Activated CD8-positive, alpha-beta memory T cell treated with anti-CD3 and anti-CD28 coated beads, Interleukin-2, amount 50 U/mL, for 24 hours (primary cell): ENCODE results near the gene ADCY4.

Experiments used
- DNase-seq: peaks from one replicate; pipeline ENCODE4 v3.0.0-alpha.2; 2020; ENCODE audit errors: extremely low read depth

The ADCY4 gene

DNA sequence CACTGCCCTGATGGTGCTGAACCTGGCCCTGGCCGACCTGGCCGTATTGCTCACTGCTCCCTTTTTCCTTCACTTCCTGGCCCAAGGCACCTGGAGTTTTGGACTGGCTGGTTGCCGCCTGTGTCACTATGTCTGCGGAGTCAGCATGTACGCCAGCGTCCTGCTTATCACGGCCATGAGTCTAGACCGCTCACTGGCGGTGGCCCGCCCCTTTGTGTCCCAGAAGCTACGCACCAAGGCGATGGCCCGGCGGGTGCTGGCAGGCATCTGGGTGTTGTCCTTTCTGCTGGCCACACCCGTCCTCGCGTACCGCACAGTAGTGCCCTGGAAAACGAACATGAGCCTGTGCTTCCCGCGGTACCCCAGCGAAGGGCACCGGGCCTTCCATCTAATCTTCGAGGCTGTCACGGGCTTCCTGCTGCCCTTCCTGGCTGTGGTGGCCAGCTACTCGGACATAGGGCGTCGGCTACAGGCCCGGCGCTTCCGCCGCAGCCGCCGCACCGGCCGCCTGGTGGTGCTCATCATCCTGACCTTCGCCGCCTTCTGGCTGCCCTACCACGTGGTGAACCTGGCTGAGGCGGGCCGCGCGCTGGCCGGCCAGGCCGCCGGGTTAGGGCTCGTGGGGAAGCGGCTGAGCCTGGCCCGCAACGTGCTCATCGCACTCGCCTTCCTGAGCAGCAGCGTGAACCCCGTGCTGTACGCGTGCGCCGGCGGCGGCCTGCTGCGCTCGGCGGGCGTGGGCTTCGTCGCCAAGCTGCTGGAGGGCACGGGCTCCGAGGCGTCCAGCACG, 18.9 kb downstream of the ADCY4 start:
- DNase-seq, result no peak

GRCh38 chr14:24315243-24315806, 19.5 kb downstream of the ADCY4 start:
- DNase-seq, result no peak

DNA sequence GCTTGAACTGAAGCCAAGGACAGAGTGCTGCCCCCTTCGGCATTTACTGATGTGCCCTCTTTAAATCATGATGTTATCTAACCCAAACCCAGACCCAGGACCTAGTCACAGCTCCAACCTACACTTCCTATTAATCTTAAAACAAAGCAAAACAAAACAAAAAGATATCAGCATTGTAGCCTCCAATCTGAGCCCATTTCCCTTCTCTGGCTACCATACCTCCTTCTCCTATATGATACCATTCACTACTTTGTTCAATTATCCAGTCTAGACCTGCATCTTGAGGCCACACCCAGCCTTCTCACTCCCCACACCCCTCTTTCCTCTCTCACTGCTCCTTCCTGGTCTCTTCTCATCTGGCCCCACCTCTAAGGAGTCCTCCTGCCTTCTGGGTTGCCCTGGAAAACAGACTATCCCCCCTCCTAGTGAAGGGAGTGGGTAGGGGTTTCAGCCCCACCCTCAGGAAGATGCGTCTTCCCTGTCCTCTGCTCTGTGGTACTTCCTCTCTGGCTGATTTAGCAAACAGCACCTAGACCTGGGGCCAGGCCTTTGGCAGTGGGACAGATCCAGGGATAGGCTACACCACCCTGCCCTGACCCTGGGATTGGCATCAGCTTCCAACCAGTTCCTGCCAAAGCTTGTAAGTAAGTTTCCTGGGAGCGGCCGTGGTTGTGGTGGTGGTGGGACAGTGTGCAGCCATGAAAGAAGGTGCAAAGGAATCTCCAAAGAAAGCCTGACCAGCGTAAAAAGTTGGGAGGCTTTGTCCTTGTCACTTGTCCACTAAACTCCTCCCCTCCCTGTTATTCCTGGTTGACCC, 20.3 kb downstream of the ADCY4 start:
- DNase-seq, result no peak

- no peak for DNase-seq
These were observed 21.0 kb downstream of the ADCY4 start for GRCh38 chr14:24313913-24314312.

DNA sequence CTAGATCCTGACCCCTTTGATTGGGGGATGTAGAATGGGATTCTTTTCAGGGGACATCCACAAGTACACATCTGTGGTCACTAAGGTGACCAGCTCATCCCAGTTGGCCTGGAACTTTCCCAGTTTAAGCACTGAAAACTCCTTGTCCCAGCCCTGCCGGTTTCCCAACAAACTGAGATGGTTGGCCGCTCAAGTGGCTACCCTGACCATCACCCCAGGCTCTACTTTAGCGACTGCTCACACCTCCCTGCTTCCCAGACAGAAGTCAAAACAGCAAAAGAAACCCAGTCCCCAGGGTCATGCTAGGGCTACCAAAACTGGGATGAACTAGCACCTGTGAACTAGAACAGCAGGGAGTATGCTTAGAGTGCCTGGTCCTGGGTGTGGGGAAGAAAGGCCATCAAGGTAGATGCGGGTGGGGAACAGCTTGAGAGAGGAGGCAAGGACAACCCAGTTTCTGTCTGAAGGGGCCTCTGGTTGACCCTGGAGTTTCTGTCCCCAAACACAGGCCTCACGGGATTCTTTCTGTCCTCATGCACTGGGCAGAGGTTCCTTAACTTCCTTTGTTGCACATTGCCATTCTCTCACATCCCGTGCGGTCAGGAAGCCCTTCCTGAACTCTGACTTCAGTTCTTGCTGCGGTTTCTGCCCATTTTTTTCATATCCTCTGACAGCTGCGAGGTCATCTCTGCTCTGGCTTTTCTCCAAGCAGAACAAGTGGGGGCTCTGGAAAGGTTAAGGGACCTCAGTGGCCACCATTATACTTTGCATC, 21.9 kb downstream of the ADCY4 start:
- no peak for DNase-seq

DNA sequence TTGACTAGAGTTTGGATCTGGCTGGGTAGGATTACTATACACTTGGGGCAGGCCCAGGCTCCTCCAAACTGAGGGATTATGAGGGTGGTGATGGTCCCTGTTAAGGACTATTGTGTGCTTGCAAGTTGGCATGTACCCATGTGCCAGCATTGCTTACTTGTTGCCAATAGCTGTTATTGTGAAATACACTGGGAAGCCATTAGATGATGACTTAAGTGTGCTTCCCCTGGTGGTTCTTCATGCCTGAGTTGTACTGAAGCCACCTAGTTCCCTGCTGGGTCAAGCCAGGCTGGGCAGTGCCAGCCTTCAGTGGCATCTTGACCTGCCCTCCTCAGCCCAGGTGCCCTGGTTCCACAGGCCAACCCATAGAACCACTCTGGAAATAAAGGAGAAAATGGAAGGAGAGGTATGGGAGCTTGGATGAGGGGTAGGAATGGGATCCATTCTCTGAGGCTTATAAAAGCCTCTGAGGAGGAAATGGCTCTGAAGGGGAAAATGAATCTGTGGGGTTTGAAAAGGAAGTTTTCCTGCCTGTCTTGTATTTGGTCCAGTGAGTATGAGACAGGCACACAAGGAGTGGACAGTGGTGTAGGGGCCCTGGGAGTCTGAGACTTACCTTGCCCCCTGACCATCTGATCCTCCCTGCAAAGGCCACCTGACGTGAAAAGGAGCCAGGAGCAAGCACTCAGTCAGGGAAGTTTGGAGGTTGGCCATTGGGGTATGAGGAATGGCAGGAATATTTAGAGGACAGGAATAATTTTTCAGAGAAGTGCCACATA, 22.8 kb downstream of the ADCY4 start:
- DNase-seq, result no peak

DNA sequence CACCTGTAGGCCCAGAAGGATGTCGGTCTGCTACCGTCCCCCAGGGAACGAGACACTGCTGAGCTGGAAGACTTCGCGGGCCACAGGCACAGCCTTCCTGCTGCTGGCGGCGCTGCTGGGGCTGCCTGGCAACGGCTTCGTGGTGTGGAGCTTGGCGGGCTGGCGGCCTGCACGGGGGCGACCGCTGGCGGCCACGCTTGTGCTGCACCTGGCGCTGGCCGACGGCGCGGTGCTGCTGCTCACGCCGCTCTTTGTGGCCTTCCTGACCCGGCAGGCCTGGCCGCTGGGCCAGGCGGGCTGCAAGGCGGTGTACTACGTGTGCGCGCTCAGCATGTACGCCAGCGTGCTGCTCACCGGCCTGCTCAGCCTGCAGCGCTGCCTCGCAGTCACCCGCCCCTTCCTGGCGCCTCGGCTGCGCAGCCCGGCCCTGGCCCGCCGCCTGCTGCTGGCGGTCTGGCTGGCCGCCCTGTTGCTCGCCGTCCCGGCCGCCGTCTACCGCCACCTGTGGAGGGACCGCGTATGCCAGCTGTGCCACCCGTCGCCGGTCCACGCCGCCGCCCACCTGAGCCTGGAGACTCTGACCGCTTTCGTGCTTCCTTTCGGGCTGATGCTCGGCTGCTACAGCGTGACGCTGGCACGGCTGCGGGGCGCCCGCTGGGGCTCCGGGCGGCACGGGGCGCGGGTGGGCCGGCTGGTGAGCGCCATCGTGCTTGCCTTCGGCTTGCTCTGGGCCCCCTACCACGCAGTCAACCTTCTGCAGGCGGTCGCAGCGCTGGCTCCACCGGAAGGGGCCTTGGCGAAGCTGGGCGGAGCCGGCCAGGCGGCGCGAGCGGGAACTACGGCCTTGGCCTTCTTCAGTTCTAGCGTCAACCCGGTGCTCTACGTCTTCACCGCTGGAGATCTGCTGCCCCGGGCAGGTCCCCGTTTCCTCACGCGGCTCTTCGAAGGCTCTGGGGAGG, 23.9 kb downstream of the ADCY4 start, which contains the start of gene LTB4R:
Gene LTB4R, plus strand, starts transcription at position 857 of the 959 bp plus-strand sequence. CDS start 4,150 bp downstream, outside the sequence.
- DNase-seq, result no peak

DNA sequence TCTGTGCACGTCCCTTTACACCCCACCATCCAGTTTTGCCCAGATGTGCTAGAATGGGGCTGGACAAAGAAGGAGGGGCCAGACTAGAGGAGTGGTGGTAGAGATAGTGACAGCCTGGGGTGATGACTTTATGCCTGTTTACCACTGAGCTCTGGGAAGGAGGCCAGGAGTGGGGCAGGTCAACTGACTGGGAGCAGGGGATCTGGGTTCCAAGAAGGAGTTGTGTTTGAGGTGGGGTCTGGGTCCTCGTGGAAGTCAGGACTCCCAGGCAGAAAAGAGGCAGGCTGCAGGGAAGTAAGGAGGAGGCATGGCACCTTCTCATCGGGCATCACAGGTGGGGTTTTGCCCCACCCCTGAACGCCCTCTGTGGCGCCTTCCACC, 24.6 kb downstream of the ADCY4 start:
- DNase-seq, result no peak

- DNase-seq, result no peak
These were observed 25.2 kb downstream of the ADCY4 start, which contains the start of gene LTB4R2 for GRCh38 chr14:24309538-24310264. Gene LTB4R2 (plus strand): TSS chr14:24310140. CDS start chr14:24310665, 525 bp downstream.

DNA sequence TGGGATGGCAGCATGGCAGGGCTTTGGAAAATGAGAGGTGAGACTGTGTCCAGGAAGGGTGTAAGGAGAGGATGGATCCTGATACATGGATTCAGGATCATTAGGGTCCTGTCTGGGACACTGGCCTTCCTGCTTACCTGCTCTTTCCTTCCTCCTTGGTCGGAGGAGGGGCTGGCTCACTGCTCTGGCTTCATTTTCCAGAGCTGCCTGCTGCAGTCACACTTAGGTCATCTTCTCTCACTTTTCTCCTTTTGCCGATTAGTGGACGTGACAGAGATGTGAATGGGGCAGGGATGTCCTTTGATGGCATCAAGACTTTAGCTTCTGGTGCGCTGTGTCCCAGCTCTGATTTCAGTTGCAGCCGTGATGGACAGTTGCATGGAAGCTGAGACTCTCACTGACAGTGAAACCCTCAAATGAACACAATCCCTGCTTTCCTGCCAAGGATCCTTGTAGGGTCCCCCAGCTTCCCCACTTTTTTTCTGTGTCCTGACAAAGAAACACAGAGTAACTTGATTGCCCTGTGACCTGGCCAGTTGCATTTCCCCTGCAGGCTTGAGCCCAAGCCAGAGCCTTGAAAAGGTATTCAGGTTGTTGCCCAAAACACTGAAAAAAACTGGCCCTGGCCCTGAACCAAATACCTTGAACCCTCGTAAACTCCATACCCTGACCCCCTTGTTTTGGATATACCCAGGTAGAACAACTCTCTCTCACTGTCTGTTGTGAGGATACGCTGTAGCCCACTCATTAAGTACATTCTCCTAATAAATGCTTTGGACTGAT, 26.3 kb downstream of the ADCY4 start:
- DNase-seq, result no peak

GRCh38 chr14:24307575-24308341, 27.1 kb downstream of the ADCY4 start, which contains the start of gene CIDEB:
Gene CIDEB (minus strand): TSS chr14:24307977. CDS start chr14:24307858, 119 bp downstream.
- no peak for DNase-seq

GRCh38 chr14:24307156-24307574, 27.7 kb downstream of the ADCY4 start:
- DNase-seq, result no peak

- DNase-seq, result no peak
These were observed 30.9 kb downstream of the ADCY4 start for GRCh38 chr14:24304019-24304387.

DNA sequence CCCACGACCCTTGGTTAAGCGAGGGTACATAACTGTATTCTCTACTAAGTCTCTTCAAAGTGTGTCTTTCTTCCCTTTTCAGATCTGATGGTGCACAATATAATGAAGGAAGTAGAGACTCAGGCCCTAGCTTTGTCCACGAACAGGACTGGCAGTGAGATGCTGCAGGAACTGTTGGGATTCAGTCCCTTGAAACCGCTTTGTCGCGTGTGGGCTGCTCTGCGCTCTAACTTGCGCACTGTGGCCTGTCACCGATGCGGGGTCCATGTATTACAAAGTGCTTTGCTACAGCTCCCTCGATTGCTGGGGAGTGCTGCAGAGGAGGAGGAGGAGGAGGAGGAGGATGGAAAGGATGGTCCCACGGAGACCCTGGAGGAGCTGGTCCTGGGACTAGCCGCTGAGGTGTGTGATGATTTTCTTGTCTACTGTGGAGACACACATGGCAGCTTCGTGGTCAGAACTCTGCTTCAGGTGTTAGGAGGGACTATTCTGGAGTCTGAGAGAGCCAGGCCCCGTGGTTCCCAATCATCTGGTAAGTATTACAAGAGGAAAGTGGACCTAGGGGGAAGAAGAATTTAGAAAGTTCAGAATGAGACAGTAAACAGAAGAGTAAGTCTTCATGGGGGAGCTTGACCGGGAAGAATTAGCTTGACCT, 34.4 kb downstream of the ADCY4 start:
- DNase-seq, result no peak

DNA sequence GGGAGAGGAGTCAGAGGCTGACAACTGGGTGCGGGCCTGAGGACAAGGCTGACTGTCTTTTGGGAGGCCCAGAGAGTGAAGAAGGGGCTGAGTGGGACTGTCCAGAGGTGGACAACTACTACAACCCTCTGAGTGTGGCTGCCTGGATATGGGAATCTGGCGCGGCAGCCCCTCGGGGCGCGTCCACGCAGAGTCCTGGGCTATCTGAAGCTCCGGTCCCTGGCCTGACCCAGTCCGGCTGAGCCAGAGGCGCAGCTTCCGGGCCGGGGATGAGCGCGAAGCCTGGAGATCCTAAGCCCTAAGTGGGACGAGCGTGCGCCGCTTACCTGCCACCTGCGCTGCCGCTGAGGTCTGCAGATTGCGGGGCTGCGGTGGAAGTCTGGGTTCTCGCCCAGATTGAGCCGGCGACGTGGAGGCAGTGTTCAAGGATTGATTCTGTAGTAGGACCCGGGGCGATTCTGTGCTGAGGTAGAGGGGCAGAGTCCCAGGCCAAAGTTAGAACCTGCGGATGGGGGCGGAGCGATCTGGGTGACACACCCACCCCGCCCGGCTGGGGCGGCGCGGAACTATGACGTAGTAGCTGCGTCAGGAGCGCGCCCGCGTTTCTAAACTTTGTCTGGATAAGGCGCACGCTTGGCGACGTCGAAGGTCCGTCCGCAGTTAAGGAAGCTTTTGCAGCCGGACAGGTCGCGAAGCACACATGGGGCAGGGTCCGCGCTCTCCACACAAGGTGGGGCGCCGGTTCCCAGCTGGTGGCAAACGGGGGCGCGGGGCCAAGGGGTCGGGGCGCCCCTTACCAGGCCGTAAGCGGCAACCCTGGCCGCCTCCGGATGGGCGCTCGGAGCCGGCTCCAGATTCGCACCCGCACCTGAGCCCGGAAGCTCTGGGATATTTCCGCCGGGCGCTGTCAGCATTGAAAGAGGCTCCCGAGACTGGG, 35.3 kb downstream of the ADCY4 start, which contains the start of the genes DHRS1 and NOP9:
Gene DHRS1, minus strand, starts transcription at position 526 of the 937 bp plus-strand sequence. CDS start 674 bp downstream, outside the sequence.
Gene NOP9, plus strand, starts transcription at position 596 of the 937 bp plus-strand sequence. Its CDS starts 105 bp downstream, at position 701.
- peak; percentile 69 for DNase-seq
